OCI-LY7 (cell line): Measurements from ENCODE around the gene C22orf31. TPM values are rescaled to one million over a fixed set of nuclear protein-coding genes. Genes with fewer than 3 reads are reported as not detected.

Experiments
- BruUV-seq: library from RNA; stranded (reverse); fragments of 400-500 nt; replicated peaks from 2 replicates; lab custom pipeline; 2021; lab: Mats Ljungman, UMichigan
- CTCF ChIA-PET: fragments of 300-600 bp; sonication (Branson Sonifier 250); formaldehyde crosslinking; loops from one replicate; lab custom pipeline; 2022; ENCODE audit warnings: antibody characterized with exemption; ENCODE audit not compliant: unreplicated experiment; lab: Charles Lee
- POLR2A ChIA-PET: fragments of 300-600 bp; sonication (Branson Sonifier 250); formaldehyde crosslinking; loops from one replicate; lab custom pipeline; 2022; ENCODE audit warnings: antibody characterized with exemption; lab: Charles Lee
- DNase-seq: peaks from one replicate; pipeline ENCODE4 v3.0.0-alpha.2; 2015; ENCODE audit warnings: low spot score
- H2AFZ ChIP-seq: fragments of 200-600 bp; sonication (generic), shearing (Covaris generic); 2 replicates; pipeline ENCODE4 v1.6.1; 2014; ENCODE audit warnings: mild to moderate bottlenecking, antibody characterized with exemption, low read length, moderate library complexity
- H3K27ac ChIP-seq: fragments of 200-600 bp; sonication (generic); 2 replicates; pipeline ENCODE4 v1.5.1; 2014; ENCODE audit warnings: mixed run types, low read depth, mild to moderate bottlenecking, moderate library complexity, low read length, inconsistent platforms; ENCODE audit not compliant: poor library complexity, severe bottlenecking
- H3K36me3 ChIP-seq: fragments of 200-600 bp; sonication (generic); 2 replicates; pipeline ENCODE4 v1.6.1; 2014; ENCODE audit warnings: mild to moderate bottlenecking, antibody characterized with exemption, low read length, moderate library complexity, mixed read lengths; ENCODE audit not compliant: insufficient read depth
- H3K4me1 ChIP-seq: fragments of 200-600 bp; sonication (generic); 2 replicates; pipeline ENCODE4 v1.5.1; 2014; ENCODE audit warnings: mild to moderate bottlenecking, low read length; ENCODE audit not compliant: insufficient read depth, poor library complexity, severe bottlenecking
- H3K4me2 ChIP-seq: fragments of 200-600 bp; sonication (generic); 2 replicates; pipeline ENCODE4 v1.6.1; 2014; ENCODE audit warnings: mild to moderate bottlenecking, low read length
- H3K4me3 ChIP-seq: fragments of 200-600 bp; sonication (generic); 2 replicates; pipeline ENCODE4 v1.5.1; 2014; ENCODE audit warnings: mild to moderate bottlenecking, low read depth, low read length; ENCODE audit not compliant: poor library complexity, severe bottlenecking
- H3K79me2 ChIP-seq: fragments of 200-600 bp; sonication (generic); 2 replicates; pipeline ENCODE4 v1.6.1; 2016; ENCODE audit warnings: low read depth, mild to moderate bottlenecking, low read length, moderate library complexity, mixed read lengths; ENCODE audit not compliant: insufficient read depth
- H3K9me2 ChIP-seq: fragments of 200-600 bp; sonication (generic); 2 replicates; pipeline ENCODE4 v1.6.1; 2016; ENCODE audit warnings: mild to moderate bottlenecking, low read length, mixed read lengths; ENCODE audit not compliant: insufficient read depth
- H3K9me3 ChIP-seq: fragments of 200-600 bp; sonication (generic); 2 replicates; pipeline ENCODE4 v1.6.1; 2014; ENCODE audit warnings: mild to moderate bottlenecking, mixed run types, low read length, mixed read lengths
- H4K20me1 ChIP-seq: fragments of 200-600 bp; sonication (generic); 2 replicates; pipeline ENCODE4 v1.6.1; 2014; ENCODE audit warnings: mild to moderate bottlenecking, antibody characterized with exemption, low read length, moderate library complexity, mixed read lengths; ENCODE audit not compliant: insufficient read depth
- EZH2phosphoT487 ChIP-seq: fragments of 200-600 bp; sonication (generic); IDR thresholded peaks from 2 replicates; pipeline ENCODE4 v1.6.1; 2018; ENCODE audit warnings: low read depth, borderline replicate concordance, mild to moderate bottlenecking, mixed run types, antibody characterized with exemption, low read length, moderate library complexity, mixed read lengths
- intact Hi-C: fragments of 100-400 bp; cut with micrococcal nuclease; formaldehyde crosslinking; loops from one replicate; pipeline ENCODE4 v1.10.0; 2022; ENCODE audit not compliant: unreplicated experiment
- total RNA-seq, 2 experiments: library from RNA; depleted of rRNA in 1 of 2; stranded (reverse); fragments of >200 nt in 1 of 2; shearing (Covaris generic) in 1 of 2; gene quantifications; 2 replicates each; pipeline ENCODE4 v1.2.3, GENCODE V29; 2014 to 2022
- TF ChIP-seq, protein P1 (sequence below): fragments of 200-600 bp; sonication (generic); conservative IDR thresholded peaks from 2 replicates; pipeline ENCODE4 v1.5.1; 2014; ENCODE audit warnings: mild to moderate bottlenecking, antibody characterized with exemption, low read length, moderate library complexity, mixed read lengths

C22orf31 gene
- total RNA-seq, 2 experiments from 2014 or later, result not detected

DNA sequence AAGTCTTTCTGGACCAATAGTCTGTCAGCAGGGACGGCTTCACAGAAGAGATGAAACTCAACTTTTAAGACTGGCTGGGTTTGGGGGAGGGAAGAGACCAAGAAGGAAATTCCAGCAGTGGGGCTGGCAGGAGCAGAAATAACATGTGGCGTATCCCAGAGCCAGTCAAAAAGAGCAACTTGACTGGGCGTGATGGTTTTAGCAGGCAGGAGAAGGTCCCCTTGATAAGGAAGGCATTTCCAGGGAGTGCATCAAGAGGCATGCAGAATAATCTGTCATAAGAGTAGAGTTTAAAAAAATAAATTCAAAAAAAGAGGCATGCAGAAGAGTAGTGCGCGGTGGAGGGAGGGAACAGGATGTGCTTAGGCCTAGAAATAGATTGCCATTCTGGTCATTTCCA lies 52.5 kb downstream of the C22orf31 start:
- TF ChIP-seq, protein P1, sequence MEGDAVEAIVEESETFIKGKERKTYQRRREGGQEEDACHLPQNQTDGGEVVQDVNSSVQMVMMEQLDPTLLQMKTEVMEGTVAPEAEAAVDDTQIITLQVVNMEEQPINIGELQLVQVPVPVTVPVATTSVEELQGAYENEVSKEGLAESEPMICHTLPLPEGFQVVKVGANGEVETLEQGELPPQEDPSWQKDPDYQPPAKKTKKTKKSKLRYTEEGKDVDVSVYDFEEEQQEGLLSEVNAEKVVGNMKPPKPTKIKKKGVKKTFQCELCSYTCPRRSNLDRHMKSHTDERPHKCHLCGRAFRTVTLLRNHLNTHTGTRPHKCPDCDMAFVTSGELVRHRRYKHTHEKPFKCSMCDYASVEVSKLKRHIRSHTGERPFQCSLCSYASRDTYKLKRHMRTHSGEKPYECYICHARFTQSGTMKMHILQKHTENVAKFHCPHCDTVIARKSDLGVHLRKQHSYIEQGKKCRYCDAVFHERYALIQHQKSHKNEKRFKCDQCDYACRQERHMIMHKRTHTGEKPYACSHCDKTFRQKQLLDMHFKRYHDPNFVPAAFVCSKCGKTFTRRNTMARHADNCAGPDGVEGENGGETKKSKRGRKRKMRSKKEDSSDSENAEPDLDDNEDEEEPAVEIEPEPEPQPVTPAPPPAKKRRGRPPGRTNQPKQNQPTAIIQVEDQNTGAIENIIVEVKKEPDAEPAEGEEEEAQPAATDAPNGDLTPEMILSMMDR, result no peak
- no peak for TF ChIP-seq EZH2phosphoT487
- BruUV-seq, result no TSS peak

More for the DNA sequence above, 52.5 kb downstream of the C22orf31 start:
- H4K20me1 ChIP-seq, result no peaks in the 10 kb centered on the region
- H2AFZ ChIP-seq, result no peak overlapping the region
- no peaks in the 10 kb centered on the region for H3K79me2 ChIP-seq
- POLR2A ChIA-PET, result no interaction called here
- H3K4me3 ChIP-seq, result no peak overlapping the region
- no peak for DNase-seq
- H3K4me1 ChIP-seq, result no peaks in the 10 kb centered on the region
- H3K4me2 ChIP-seq, result no peak overlapping the region
- H3K9me2 ChIP-seq, result no peaks in the 10 kb centered on the region
- no peaks in the 10 kb centered on the region for H3K36me3 ChIP-seq
- no peaks in the 10 kb centered on the region for H3K9me3 ChIP-seq
- CTCF ChIA-PET, result no interaction called here
- intact Hi-C loops, result no loop called here
- H3K27ac ChIP-seq, result no peak overlapping the region

Other genes starting within 250 kb of the C22orf31 start
- 1.2 and 3.6 TPM in 2 replicates for gene ZNRF3, start 178.3 kb downstream of the C22orf31 start, total RNA-seq (2014; rRNA removed; shearing (Covaris generic))
- 3.1 and 3.9 TPM in 2 replicates for gene ZNRF3, start 178.3 kb downstream of the C22orf31 start, total RNA-seq (2022)
- gene KREMEN1, start 11.2 kb upstream of the C22orf31 start, total RNA-seq (2014; rRNA removed; shearing (Covaris generic)), result not detected in 2 replicates
- not detected in 2 replicates for gene KREMEN1, start 11.2 kb upstream of the C22orf31 start, total RNA-seq (2022)
- not detected in 2 replicates for gene EMID1, start 144.1 kb upstream of the C22orf31 start, total RNA-seq (2014; rRNA removed; shearing (Covaris generic))
- not detected in 2 replicates for gene EMID1, start 144.1 kb upstream of the C22orf31 start, total RNA-seq (2022)
- gene RHBDD3, start 206.2 kb upstream of the C22orf31 start, total RNA-seq (2014; rRNA removed; shearing (Covaris generic)), result 37.9 and 44.5 TPM in 2 replicates
- gene RHBDD3, start 206.2 kb upstream of the C22orf31 start, total RNA-seq (2022), result 38.6 and 39.2 TPM in 2 replicates
- 270 and 311 TPM in 2 replicates for gene EWSR1, start 206.4 kb upstream of the C22orf31 start, total RNA-seq (2014; rRNA removed; shearing (Covaris generic))
- gene EWSR1, start 206.4 kb upstream of the C22orf31 start, total RNA-seq (2022), result 333 and 375 TPM in 2 replicates
- gene GAS2L1, start 244.8 kb upstream of the C22orf31 start, total RNA-seq (2014; rRNA removed; shearing (Covaris generic)), result not detected in 2 replicates
- not detected in 2 replicates for gene GAS2L1, start 244.8 kb upstream of the C22orf31 start, total RNA-seq (2022)